Psoas muscle (tissue), 7 donors: ENCODE measurements around the gene NKIRAS1. TPM values are rescaled to one million over a fixed set of nuclear protein-coding genes. Genes with fewer than 3 reads are reported as not detected.

Source experiments
- polyA plus RNA-seq, 3 donors: library from polyadenylated mRNA; stranded (reverse); fragments of 200-250 nt; gene quantifications; one replicate each; pipeline ENCODE4 v1.2.3, GENCODE V29; 2013
- total RNA-seq, 4 donors: library from RNA; stranded (reverse); fragmentation: NEBNext Ultra II Directional in 2 of 4; extraction: Animal tissue kit (Norgen Biotek cat#: 25700) in 2 of 4; gene quantifications; one replicate each; pipeline versions ENCODE4 v1.2.1 to v1.2.4, GENCODE V29; 2021 to 2023
- donor health status: healthy with polysubstance abuse.
- donor health status: DM: no; HTN: no; CAD: no; lungs with moderate emphysema.
- donor health status: Bipolar disorder and iron deficiency.
- donor health status: healthy.
- donor health status: DM: no; HTN: no; CAD: no.
- donor health status: DM: no; HTN: no; CAD: no.
- donor health status: DM: yes; HTN: yes; CAD: no.

The NKIRAS1 gene
- total and polyA plus RNA-seq, 7 donors, result 19.5 to 52.4 (median 22.3) TPM

Other genes with a start within 250 kb of the NKIRAS1 start
- 100 to 1,000 TPM in 1 of 4 donors, 10 to 100 TPM in 3; 54.1 to 112 (median 90.1) TPM for gene UBE2E1, start 111.0 kb downstream of the NKIRAS1 start, total RNA-seq
- gene UBE2E1, start 111.0 kb downstream of the NKIRAS1 start, polyA plus RNA-seq, result 10 to 100 TPM; 66.3 to 86.5 (median 66.6) TPM
- gene RPL15, start 142 bp upstream of the NKIRAS1 start, total RNA-seq, result 1,000 to 10,000 TPM; 1,021 to 1,350 (median 1,156) TPM
- gene RPL15, start 142 bp upstream of the NKIRAS1 start, polyA plus RNA-seq, result 1,000 to 10,000 TPM; 1,831 to 2,855 (median 2,304) TPM
- gene NR1D2, start 28.3 kb upstream of the NKIRAS1 start, total RNA-seq, result 10 to 100 TPM; 31.7 to 79.6 (median 44.8) TPM
- gene NR1D2, start 28.3 kb upstream of the NKIRAS1 start, polyA plus RNA-seq, result 10 to 100 TPM in 2 of 3 donors, 1 to 10 TPM in 1; 4.9 to 26.1 (median 13.7) TPM